ENCODE results near the gene FAM210A.

DNA sequence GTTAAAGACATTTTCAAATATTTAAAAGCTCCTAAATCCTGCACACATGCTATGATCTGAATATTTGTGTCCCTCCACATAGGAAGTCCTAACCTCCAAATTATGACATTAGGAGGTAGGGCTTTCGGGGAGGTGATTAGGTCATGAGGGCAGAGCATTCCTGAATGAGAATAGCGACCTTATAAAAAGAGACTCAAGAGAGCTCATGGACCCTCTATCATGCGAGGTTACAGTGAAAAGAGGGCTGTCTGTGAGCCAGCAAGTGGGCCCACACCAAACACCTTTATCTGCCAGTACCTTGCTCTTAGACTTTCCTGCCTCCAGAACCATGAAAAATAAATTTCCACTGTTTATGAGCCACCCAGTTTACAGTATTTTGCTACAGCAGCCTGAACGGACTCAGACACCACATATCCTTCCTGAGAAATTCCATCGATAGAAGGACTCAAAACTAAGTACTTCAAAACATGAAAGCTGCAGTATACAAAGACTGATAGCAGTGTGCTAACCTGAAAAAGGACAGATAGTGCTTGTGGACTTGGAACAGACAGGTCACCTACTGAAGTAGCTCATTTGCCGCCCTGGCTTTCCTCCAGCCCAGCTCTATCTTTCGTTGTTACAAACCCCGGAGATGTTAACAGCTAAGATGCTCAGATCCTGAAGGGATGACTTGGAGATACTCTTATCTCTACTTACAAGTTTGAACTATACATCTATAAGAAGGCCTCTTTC, 13.8 kb downstream of the FAM210A start:
- TF ChIP-seq, protein P1, sequence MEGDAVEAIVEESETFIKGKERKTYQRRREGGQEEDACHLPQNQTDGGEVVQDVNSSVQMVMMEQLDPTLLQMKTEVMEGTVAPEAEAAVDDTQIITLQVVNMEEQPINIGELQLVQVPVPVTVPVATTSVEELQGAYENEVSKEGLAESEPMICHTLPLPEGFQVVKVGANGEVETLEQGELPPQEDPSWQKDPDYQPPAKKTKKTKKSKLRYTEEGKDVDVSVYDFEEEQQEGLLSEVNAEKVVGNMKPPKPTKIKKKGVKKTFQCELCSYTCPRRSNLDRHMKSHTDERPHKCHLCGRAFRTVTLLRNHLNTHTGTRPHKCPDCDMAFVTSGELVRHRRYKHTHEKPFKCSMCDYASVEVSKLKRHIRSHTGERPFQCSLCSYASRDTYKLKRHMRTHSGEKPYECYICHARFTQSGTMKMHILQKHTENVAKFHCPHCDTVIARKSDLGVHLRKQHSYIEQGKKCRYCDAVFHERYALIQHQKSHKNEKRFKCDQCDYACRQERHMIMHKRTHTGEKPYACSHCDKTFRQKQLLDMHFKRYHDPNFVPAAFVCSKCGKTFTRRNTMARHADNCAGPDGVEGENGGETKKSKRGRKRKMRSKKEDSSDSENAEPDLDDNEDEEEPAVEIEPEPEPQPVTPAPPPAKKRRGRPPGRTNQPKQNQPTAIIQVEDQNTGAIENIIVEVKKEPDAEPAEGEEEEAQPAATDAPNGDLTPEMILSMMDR (IDR thresholded peaks at IDR 0.05), result no peak
- no peak for TF ChIP-seq POLR2A (IDR thresholded peaks at IDR 0.05)

All from right lobe of liver (tissue), 4 donors.